Cerebellar nuclear complex (tissue), 1 donor: ENCODE data around the gene PDCD7.
"Not testable (repeated sequence)": the region's sequence is repeated elsewhere in the genome, so short reads cannot be mapped to it uniquely, and the experiment has no call there.

ENCODE experiments used
- DNase-seq, 2 experiments: peaks; one replicate each; lab custom pipeline; 2025; lab: John Stamatoyannopoulos, UW

The PDCD7 gene, protein sequence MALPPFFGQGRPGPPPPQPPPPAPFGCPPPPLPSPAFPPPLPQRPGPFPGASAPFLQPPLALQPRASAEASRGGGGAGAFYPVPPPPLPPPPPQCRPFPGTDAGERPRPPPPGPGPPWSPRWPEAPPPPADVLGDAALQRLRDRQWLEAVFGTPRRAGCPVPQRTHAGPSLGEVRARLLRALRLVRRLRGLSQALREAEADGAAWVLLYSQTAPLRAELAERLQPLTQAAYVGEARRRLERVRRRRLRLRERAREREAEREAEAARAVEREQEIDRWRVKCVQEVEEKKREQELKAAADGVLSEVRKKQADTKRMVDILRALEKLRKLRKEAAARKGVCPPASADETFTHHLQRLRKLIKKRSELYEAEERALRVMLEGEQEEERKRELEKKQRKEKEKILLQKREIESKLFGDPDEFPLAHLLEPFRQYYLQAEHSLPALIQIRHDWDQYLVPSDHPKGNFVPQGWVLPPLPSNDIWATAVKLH

DNA sequence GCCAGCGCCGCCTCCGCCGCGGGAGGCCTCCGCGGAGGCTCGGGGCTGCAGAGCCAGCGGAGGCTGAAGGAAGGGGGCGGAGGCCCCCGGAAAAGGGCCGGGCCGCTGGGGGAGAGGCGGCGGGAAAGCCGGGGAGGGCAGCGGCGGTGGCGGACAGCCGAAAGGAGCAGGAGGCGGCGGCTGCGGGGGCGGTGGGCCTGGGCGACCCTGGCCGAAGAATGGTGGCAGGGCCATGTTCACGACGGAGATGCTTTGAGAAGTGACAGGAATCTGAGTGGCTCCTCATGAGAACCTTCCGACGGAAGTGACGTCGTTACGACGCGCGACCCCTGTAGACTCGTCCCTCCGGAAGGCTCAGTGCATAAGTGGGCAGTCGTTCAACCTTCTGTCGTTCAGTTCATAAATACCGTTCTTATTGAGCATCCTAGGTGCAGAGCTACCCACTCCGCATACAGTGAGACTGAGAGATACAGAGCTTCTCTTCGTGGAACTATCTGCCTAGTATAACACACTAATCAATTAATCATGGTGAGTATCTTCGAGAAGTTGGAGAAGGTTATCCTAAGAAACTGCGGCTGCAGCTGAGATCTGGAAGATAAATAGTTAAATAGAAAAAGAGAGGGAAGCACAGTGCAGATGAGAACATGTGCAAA is at the start of gene PDCD7:
PDCD7 (minus strand) TSS at position 261 of the 653 bp plus-strand sequence; CDS start at position 234, 27 bp downstream.
- DNase-seq = peak; percentile 35 to 84

GRCh38 chr15:65182538-65182937 is 48.9 kb upstream of the PDCD7 start:
- no peak for DNase-seq

DNA sequence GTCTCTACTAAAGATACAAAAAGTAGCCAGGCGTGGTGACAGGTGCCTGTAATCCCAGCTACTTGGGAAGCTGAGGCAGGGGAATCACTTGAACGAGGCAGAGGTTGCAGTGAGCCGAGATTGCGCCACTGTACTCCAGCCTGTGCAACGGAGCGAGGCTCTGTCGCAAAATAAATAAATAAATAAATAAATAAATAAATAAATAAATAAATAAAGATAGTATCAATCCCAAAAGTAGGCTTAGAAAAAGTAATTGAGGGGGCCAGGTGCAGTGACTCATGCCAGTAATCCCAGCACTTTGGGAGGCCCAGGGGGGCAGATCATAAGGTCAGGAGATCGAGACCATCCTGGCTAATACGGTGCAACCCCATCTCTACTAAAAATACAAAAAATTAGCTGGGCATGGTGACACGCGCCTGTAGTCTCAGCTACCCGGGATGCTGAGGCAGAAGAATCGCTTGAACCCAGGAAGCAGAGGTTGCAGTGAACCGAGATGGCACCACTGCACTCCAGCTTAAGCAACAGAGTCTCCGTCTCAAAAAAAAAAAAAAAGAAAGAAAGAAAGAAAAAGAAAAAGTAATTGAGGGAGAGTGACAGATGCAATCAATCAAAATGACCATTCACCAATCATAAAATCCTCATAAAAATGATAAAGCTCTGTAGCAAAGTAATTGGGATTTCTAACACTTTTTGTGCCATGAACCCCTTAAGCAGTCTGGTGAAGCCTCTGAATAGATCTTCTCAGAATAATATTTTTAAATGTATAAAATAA is 48.2 kb upstream of the PDCD7 start:
- not testable (repeated sequence) for DNase-seq

DNA sequence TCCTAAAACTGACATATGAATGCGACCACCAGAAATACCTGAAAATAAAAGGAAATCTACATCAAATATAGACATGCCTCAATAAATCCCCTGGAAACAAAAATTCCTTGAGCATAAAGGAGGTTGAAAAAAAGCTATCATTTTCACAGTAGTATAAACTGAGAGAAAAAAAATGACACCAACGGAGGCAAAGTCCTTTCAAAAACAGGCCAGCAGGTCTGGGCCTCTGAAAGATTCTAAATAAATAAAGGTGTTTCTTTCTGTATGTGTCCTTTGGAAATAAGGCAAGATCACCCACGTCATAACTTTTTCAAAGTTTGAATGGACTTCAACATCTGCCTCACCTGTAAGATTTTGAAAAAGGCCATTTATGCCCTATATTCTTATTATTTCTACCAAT is 46.6 kb upstream of the PDCD7 start:
- no peak for DNase-seq

DNA sequence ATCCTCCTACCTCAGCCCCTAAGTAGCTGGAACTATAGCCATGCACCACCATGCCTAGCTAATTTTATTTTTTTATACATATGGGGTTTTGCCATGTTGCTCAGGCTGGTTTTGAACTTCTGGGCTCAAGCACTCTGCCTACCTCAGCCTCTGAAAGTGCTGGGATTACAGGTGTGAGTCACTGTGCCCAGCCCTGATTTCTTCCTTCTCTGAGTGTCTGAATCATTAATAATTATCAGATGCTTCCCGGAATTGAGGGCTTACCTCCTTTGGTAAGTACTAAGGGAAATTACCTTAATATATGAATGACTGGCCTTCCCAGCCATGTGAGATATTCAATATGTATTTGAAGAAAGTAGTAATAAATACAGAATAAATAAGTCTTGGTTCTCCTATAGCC is 44.3 kb upstream of the PDCD7 start:
- no peak for DNase-seq

DNA sequence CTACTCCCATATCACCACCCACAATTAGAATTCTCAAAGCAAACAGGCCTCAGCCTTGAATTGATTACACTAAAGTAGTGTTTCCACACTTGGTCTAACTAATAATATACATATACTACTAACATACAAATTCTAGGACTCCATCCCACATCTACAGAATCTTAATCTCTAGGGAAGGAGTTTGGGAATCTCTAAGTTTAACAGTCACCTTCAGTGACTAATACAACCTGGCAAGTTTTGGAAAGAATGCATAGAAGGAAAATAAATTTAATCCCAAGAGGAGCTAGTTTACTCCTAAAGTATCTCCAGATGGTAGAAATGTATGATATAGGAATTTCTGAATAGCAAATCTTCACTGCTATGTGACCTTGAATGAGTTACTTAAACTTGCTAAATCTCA is 42.4 kb upstream of the PDCD7 start:
- no peak for DNase-seq

GRCh38 chr15:65175511-65175910 is 41.9 kb upstream of the PDCD7 start:
- no peak for DNase-seq

- no peak for DNase-seq
Observed at GRCh38 chr15:65174509-65174908, 40.9 kb upstream of the PDCD7 start.

- DNase-seq = no peak
Observed at GRCh38 chr15:65172531-65172930, 38.9 kb upstream of the PDCD7 start.

DNA sequence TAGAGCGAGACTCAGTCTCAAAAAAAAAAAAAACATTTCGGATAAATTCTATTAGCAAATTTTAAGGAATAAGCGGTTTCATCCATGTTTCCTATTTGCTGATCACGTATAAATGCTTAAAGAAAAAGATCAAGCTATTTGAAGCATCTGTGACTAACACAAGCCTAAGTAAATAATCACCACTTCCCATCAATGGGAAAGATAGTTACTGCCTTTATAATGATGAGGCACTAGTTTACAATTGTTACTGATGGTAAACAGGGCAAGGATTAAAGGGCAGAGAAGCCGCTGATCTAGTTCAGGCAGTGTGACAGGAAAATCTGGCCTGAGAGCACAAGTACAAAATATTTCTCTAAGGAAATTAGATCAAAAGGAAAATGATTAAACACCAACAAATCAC is 37.8 kb upstream of the PDCD7 start:
- no peak for DNase-seq

DNA sequence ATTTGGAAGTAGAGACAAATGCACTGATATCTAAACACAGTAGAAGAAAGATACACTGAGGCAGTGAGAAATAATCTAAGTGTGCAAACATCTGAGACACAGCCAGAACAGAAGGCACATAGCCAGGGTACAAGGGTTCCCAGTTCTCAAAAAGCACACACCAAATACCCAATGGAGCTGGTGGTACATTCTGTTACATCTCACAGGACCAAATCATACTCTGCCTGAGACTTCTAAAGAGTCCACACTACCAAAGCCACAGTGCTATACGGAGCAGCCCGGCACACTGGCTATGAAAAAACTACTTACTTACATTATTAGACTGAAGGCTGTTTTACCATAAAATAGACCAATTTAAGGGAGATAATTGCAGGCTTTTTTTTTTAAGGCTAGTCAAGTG is 32.3 kb upstream of the PDCD7 start:
- no peak for DNase-seq

GRCh38 chr15:65164139-65164538 is 30.5 kb upstream of the PDCD7 start:
- DNase-seq = no peak

GRCh38 chr15:65163041-65163440 is 29.4 kb upstream of the PDCD7 start:
- DNase-seq = no peak

DNA sequence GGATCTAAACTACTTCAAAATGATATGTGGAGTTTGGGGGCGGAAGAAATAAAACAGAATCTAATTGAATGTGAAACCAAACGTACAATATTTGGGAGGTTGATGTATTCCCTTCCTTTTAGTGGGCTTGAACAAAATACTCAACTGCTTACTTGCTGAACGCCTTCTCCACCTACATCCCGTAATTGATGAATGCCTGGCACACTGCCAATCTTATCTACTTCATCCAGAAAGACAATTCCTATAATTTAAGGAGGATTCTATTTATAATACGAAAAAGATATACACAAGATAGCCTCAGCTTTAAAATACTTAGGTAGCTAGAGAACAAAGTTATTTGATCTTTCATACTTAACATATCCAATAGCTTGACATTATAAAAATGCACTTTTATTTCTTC is 23.1 kb upstream of the PDCD7 start:
- DNase-seq = no peak

DNA sequence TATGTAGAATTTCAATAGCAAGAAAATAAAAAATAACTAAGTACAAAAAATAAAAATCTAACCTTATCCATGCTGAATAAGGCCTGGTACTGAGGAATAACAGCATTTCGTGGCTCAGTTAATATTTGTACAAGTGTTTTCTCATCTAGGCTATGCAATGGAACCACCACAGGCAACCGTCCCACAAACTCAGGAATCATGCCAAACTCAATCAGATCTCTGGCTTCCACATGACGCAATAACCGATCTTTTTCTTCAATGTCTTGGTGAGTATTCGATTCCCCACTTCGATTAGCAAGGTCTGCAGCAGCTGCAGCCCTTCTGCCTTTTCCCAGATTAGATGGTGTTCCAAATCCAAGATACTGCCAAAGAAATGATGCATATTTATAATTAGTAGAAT is 21.1 kb upstream of the PDCD7 start:
- DNase-seq = no peak

DNA sequence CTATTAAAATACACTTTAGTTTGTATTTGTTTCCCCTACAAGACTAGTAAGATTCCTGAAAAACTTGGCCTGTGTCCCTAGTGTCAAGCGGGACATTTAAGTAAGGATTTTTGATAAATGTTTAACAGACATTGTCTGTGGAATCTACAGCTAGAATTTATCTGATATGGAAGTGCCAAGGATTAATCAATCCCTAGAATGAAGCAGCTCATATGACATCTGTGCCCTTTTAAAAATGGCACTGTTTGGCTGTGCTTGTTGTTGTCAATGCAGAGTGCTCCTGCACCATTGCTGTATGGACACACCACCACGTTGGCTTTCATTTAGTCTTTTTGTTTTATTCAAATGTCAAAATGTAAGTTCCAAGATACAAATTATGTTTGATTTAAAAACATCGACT is 14.3 kb upstream of the PDCD7 start:
- no peak for DNase-seq

GRCh38 chr15:65146438-65146837 is 12.8 kb upstream of the PDCD7 start:
- DNase-seq = no peak

- not testable (repeated sequence) for DNase-seq
Observed at GRCh38 chr15:65138631-65139030, 5.0 kb upstream of the PDCD7 start.

GRCh38 chr15:65137893-65138292 is 4.3 kb upstream of the PDCD7 start:
- DNase-seq = not testable (repeated sequence)

- DNase-seq = not testable (repeated sequence)
Observed at GRCh38 chr15:65137089-65137488, 3.5 kb upstream of the PDCD7 start.

GRCh38 chr15:65134538-65134937 is 930 bp upstream of the PDCD7 start:
- no peak for DNase-seq

DNA sequence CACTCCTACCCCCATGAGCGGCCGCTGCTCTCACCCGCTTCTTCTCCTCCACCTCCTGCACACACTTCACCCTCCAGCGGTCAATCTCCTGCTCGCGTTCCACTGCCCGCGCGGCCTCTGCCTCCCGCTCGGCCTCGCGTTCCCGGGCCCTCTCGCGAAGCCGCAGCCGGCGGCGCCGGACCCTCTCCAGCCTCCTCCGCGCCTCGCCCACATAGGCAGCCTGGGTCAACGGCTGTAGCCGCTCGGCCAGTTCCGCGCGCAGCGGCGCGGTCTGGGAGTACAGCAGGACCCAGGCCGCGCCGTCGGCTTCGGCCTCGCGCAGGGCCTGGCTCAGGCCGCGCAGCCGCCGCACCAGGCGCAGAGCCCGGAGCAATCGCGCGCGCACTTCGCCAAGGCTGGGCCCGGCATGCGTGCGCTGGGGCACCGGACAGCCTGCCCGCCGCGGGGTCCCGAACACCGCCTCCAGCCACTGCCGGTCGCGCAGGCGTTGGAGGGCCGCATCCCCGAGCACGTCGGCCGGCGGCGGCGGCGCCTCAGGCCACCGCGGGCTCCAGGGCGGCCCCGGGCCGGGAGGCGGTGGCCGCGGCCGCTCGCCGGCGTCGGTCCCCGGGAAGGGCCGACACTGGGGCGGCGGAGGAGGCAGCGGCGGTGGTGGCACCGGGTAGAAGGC is 595 bp downstream of the PDCD7 start:
- DNase-seq = no peak
